Mucosa of descending colon (tissue), 3 donors: Measurements from ENCODE around the gene CPSF3. TPM values are rescaled to one million over a fixed set of nuclear protein-coding genes. Genes with fewer than 3 reads are reported as not detected.

Source experiments
- ATAC-seq: fragments of 200-7000 bp; cut with Tn5 transposase; one replicate; pipeline ENCODE4 v1.9.1; 2020; ENCODE audit warnings: mild to moderate bottlenecking, moderate library complexity
- DNase-seq, 3 donors: peaks; one replicate each; pipeline ENCODE4 v3.0.0-alpha.2; 2020
- H3K36me3 ChIP-seq: fragments of 200-600 bp; one replicate; pipeline ENCODE4 v1.8.0; 2021; ENCODE audit warnings: low read depth, mild to moderate bottlenecking
- H3K4me1 ChIP-seq: fragments of 200-600 bp; one replicate; pipeline ENCODE4 v1.8.0; 2021; ENCODE audit warnings: low read depth, mild to moderate bottlenecking
- H3K4me3 ChIP-seq: fragments of 200-600 bp; one replicate; pipeline ENCODE4 v1.8.0; 2021; ENCODE audit warnings: mild to moderate bottlenecking
- H3K9me3 ChIP-seq: fragments of 200-600 bp; one replicate; pipeline ENCODE4 v1.8.0; 2021; ENCODE audit warnings: mild to moderate bottlenecking
- CTCF ChIP-seq: fragments of 200-600 bp; IDR thresholded peaks from one replicate; pipeline ENCODE4 v1.8.0; 2022; ENCODE audit warnings: antibody characterized with exemption, mild to moderate bottlenecking
- intact Hi-C, 2 donors: fragments of 100-400 bp; cut with DNase I in 1 of 2; cut with micrococcal nuclease in 1 of 2; formaldehyde crosslinking; loops; one replicate each; pipeline versions ENCODE4 v1.11.0 to v1.11.1; 2022; cut with DNase I, micrococcal nuclease
- total RNA-seq, 3 donors: library from RNA; stranded (reverse); fragmentation: NEBNext Ultra II Directional in 2 of 3; extraction: Animal tissue kit (Norgen Biotek cat#: 25700) in 2 of 3; gene quantifications; one replicate each; pipeline versions ENCODE4 v1.2.1 to v1.2.4, GENCODE V29; 2021 to 2023
- donor health status: DM: no; HTN: no; CAD: no; lungs with moderate emphysema.
- donor health status: DM: no; HTN: no; CAD: no.
- donor health status: DM: no; HTN: yes; CAD: no.

Gene CPSF3
- total RNA-seq, 3 donors from 2014 or later = 20.0 to 26.2 (median 20.9) TPM

- intact Hi-C loops = no loop called here
- no peaks in the 10 kb centered on the region for H3K36me3 ChIP-seq
- no peak for TF ChIP-seq CTCF
- H3K4me1 ChIP-seq = no peaks in the 10 kb centered on the region
- H3K4me3 ChIP-seq = no peak overlapping the region
- no peak for ATAC-seq
- no peak for DNase-seq
- no peaks in the 10 kb centered on the region for H3K9me3 ChIP-seq
Observed at GRCh38 chr2:9410108-9410507, 13.3 kb upstream of the CPSF3 start.

- DNase-seq (no peak), ATAC-seq (no peak)
- Histone ChIP-seq H3K4me1 (no peaks in the 10 kb centered on the region), H3K9me3 (no peaks in the 10 kb centered on the region), H3K36me3 (no peaks in the 10 kb centered on the region), H3K4me3 (no peak overlapping the region)
- no peak for TF ChIP-seq CTCF
- intact Hi-C loops = no loop called here
Observed at GRCh38 chr2:9412781-9413180, 10.7 kb upstream of the CPSF3 start.

GRCh38 chr2:9415516-9416169, 7.8 kb upstream of the CPSF3 start:
- ATAC-seq (no peak), DNase-seq (no peak)
- Histone ChIP-seq H3K9me3 (no peaks in the 10 kb centered on the region), H3K4me3 (no peak overlapping the region), H3K4me1 (no peaks in the 10 kb centered on the region), H3K36me3 (no peaks in the 10 kb centered on the region)
- intact Hi-C loops = no loop called here
- no peak for TF ChIP-seq CTCF

- no peaks in the 10 kb centered on the region for H3K36me3 ChIP-seq
- ATAC-seq (no peak), DNase-seq (no peak)
- H3K4me1 ChIP-seq = no peaks in the 10 kb centered on the region
- no peak overlapping the region for H3K4me3 ChIP-seq
- no peaks in the 10 kb centered on the region for H3K9me3 ChIP-seq
- intact Hi-C loops = no loop called here
- TF ChIP-seq CTCF = no peak
Observed at GRCh38 chr2:9416267-9416961, 7.0 kb upstream of the CPSF3 start.

- no peak for DNase-seq
- Histone ChIP-seq H3K4me1 (peaks cover 4% of the 10 kb centered on the region), H3K4me3 (no peak overlapping the region), H3K9me3 (no peaks in the 10 kb centered on the region), H3K36me3 (no peaks in the 10 kb centered on the region)
- no peak for ATAC-seq
- no peak for TF ChIP-seq CTCF
- intact Hi-C loops = no loop called here
Observed at GRCh38 chr2:9416962-9417316, 6.5 kb upstream of the CPSF3 start.
